MCF 10A (cell line): ENCODE data around the gene KCNJ15. TPM values are rescaled to one million over a fixed set of nuclear protein-coding genes. Genes with fewer than 3 reads are reported as not detected.

Experiments used
- BruUV-seq: library from RNA; stranded (reverse); fragments of 400-500 nt; replicated peaks from 2 replicates; lab custom pipeline; 2021; lab: Mats Ljungman, UMichigan
- CTCF ChIA-PET: fragments of 300-600 bp; sonication (Branson Sonifier 250); formaldehyde crosslinking; extraction: SDS; loops from one replicate; lab custom pipeline; 2021; ENCODE audit warnings: antibody characterized with exemption, inconsistent platforms; lab: Yijun Ruan, JAX
- POLR2A ChIA-PET: fragments of 300-600, 350-650 bp; sonication (Branson Sonifier 250); formaldehyde crosslinking; extraction: SDS; loops from one replicate; lab custom pipeline; 2020; ENCODE audit warnings: antibody characterized with exemption, inconsistent platforms; lab: Yijun Ruan, JAX
- DNase-seq: peaks from one replicate; pipeline ENCODE4 v3.0.0-alpha.2; 2018; ENCODE audit not compliant: unreplicated experiment
- H3K27ac Mint-ChIP-seq: one replicate; pipeline ENCODE4 v1.8.0; 2022; ENCODE audit warnings: mild to moderate bottlenecking, low read depth, mixed read lengths; ENCODE audit not compliant: unreplicated experiment
- H3K27me3 Mint-ChIP-seq: one replicate; pipeline ENCODE4 v1.8.0; 2022; ENCODE audit warnings: mixed read lengths; ENCODE audit not compliant: insufficient read depth, unreplicated experiment
- H3K36me3 Mint-ChIP-seq: one replicate; pipeline ENCODE4 v1.8.0; 2022; ENCODE audit warnings: mild to moderate bottlenecking, moderate library complexity, mixed read lengths; ENCODE audit not compliant: insufficient read depth, unreplicated experiment
- H3K4me1 Mint-ChIP-seq: one replicate; pipeline ENCODE4 v1.8.0; 2022; ENCODE audit warnings: mixed read lengths; ENCODE audit not compliant: insufficient read depth, unreplicated experiment
- H3K4me3 Mint-ChIP-seq: one replicate; pipeline ENCODE4 v1.8.0; 2022; ENCODE audit warnings: mild to moderate bottlenecking, moderate library complexity, mixed read lengths; ENCODE audit not compliant: unreplicated experiment
- H3K9me3 Mint-ChIP-seq: one replicate; pipeline ENCODE4 v1.8.0; 2022; ENCODE audit warnings: mixed read lengths; ENCODE audit not compliant: unreplicated experiment
- intact Hi-C: fragments of 100-400 bp; cut with micrococcal nuclease; formaldehyde crosslinking; loops from 2 replicates; pipeline ENCODE4 v1.14.1; 2022
- total RNA-seq: library from RNA; stranded (reverse); gene quantifications from 2 replicates; pipeline ENCODE4 v1.2.3, GENCODE V29; 2022
- TF ChIP-seq, protein P1 (sequence below): fragments of 200-600 bp; IDR thresholded peaks from one replicate; pipeline ENCODE4 v1.8.0; 2022; ENCODE audit warnings: antibody characterized with exemption, mild to moderate bottlenecking; ENCODE audit not compliant: unreplicated experiment

KCNJ15 gene
- total RNA-seq, 1 experiment from 2014 or later = 2.2 TPM

DNA sequence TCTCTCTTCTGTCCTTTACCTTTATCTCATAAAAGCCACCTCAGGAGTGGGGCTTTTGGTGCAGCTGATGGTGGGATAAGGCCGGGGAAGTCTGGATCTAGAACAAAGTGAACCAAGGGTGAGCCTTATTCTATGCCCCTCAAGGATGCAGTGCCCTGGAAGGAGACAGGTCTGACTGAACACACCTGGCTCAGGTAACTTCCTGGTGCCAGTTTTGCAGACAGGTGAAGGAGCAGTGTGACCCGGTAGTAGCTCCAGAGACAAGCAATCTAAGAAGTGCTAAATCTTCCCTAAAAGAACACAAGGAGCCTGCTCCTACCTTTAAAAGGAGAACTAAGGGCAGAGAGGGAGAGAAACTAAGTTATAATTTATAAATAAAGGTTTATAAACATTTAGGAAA lies 2.9 kb downstream of the KCNJ15 start:
- POLR2A ChIA-PET = no interaction called here
- H3K27ac Mint-ChIP-seq = no peak overlapping the region
- TF ChIP-seq, protein P1, sequence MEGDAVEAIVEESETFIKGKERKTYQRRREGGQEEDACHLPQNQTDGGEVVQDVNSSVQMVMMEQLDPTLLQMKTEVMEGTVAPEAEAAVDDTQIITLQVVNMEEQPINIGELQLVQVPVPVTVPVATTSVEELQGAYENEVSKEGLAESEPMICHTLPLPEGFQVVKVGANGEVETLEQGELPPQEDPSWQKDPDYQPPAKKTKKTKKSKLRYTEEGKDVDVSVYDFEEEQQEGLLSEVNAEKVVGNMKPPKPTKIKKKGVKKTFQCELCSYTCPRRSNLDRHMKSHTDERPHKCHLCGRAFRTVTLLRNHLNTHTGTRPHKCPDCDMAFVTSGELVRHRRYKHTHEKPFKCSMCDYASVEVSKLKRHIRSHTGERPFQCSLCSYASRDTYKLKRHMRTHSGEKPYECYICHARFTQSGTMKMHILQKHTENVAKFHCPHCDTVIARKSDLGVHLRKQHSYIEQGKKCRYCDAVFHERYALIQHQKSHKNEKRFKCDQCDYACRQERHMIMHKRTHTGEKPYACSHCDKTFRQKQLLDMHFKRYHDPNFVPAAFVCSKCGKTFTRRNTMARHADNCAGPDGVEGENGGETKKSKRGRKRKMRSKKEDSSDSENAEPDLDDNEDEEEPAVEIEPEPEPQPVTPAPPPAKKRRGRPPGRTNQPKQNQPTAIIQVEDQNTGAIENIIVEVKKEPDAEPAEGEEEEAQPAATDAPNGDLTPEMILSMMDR = no peak

DNA sequence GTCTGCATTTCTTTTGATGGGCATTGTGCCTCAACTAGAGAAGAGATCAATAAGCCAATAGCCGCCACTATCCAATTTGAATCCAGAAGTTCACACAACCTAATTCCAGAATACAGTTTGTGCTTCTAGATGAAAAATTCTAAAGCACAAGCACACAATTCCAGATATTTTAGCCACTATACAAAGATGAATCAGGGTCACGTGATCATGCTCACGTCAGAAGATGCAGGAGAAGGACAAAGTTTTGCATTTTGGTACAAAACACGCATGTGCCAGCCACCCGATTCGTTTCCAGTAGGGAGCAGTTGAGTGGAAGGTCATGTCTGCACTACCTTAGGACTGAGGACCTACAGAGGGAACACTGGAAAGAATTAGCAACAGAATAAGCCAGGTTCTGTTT lies 3.6 kb downstream of the KCNJ15 start:
- no peaks in the 10 kb centered on the region for H3K9me3 Mint-ChIP-seq
- TF ChIP-seq, protein P1 = no peak
- POLR2A ChIA-PET = no interaction called here

More for the DNA sequence above, 2.9 kb downstream of the KCNJ15 start:
- BruUV-seq = no TSS peak
- H3K9me3 Mint-ChIP-seq = no peaks in the 10 kb centered on the region
- intact Hi-C loops = no loop called here
- H3K36me3 Mint-ChIP-seq = no peaks in the 10 kb centered on the region
- H3K27me3 Mint-ChIP-seq = no peaks in the 10 kb centered on the region
- H3K4me1 Mint-ChIP-seq = peaks cover 26% of the 10 kb centered on the region
- CTCF ChIA-PET = no interaction called here
- no peak overlapping the region for H3K4me3 Mint-ChIP-seq
- DNase-seq = no peak

DNA sequence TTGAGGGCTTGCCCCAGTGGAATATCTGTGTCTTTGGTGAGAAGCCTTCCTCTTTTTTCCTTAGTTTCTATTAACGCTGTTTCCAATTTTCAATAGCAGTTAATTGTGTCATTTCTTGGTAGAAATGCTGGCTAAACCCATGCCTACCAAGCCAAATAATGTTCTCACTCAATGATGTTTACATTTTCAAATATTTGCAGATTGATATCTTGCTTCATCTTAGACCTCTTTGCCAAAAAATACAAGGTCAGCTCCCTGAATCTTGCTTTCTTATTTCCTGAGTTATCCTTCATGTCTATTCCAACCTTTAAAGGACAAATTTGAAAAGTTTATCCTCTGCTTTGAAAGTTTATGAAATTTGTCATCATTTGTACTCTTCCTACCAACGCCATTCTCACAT lies 5.1 kb downstream of the KCNJ15 start:
- TF ChIP-seq, protein P1 = no peak
- BruUV-seq = no TSS peak
- H3K36me3 Mint-ChIP-seq = no peaks in the 10 kb centered on the region
- no peaks in the 10 kb centered on the region for H3K27me3 Mint-ChIP-seq
- peak; percentile 28 for DNase-seq
- no peaks in the 10 kb centered on the region for H3K9me3 Mint-ChIP-seq
- intact Hi-C loops = no loop called here
- ChIA-PET POLR2A (interaction anchor here (0.7 to 2.3 kb wide), 3 partner anchors 9 to 16 kb away, joined by 3 to 8 read pairs (median 6); no protein-coding TSS in a partner anchor), CTCF (interaction anchor here (0.6 to 1.0 kb wide), 3 partner anchors 26 to 95 kb away, joined by 3 to 4 read pairs (median 3); no protein-coding TSS in a partner anchor)
- peaks cover 33% of the 10 kb centered on the region for H3K4me1 Mint-ChIP-seq
- H3K4me3 Mint-ChIP-seq = no peak overlapping the region
- H3K27ac Mint-ChIP-seq = peak overlapping the region; percentile 62

More for the DNA sequence above, 3.6 kb downstream of the KCNJ15 start:
- Mint-ChIP-seq H3K36me3 (no peaks in the 10 kb centered on the region), H3K27ac (peak overlapping the region; percentile 62), H3K27me3 (no peaks in the 10 kb centered on the region), H3K4me1 (peaks cover 29% of the 10 kb centered on the region), H3K4me3 (no peak overlapping the region)
- CTCF ChIA-PET = interaction anchor here (1.1 kb wide), 1 partner anchor 28 kb away, joined by 4 read pairs; no protein-coding TSS in a partner anchor
- intact Hi-C loops = no loop called here
- no peak for DNase-seq
- no TSS peak for BruUV-seq

DNA sequence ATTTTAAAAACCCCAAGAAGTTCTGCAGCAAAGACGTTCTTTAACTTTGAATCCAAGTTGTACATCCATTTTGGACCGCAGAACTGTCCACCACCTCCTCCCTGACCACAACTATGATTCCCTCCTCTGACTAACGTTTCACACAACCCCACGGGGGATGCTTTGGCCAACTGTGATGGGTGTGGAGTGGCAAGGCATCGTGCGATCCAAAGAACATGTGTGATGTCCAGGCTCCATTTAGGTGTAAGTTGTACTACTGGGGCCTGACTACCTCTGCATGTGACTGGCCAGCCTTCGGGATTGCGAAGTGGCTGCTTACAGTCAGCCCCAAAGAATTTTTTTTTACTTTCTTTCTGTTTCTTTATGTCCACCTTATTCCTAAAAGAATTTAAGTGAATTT lies 6.7 kb downstream of the KCNJ15 start:
- Mint-ChIP-seq H3K27ac (peak overlapping the region; percentile 11), H3K36me3 (no peaks in the 10 kb centered on the region), H3K4me3 (no peak overlapping the region), H3K27me3 (no peaks in the 10 kb centered on the region), H3K4me1 (peaks cover 46% of the 10 kb centered on the region), H3K9me3 (no peaks in the 10 kb centered on the region)
- TF ChIP-seq, protein P1 = no peak
- intact Hi-C loops = no loop called here
- ChIA-PET POLR2A (no interaction called here), CTCF (no interaction called here)
- BruUV-seq = no TSS peak
- DNase-seq = no peak
